GM12872 (cell line): ENCODE data around the gene TNNC1.

Experiments used
- CTCF ChIP-seq: IDR thresholded peaks from 3 replicates; pipeline ENCODE4 v1.5.1; 2011; ENCODE audit warnings: low read depth, mild to moderate bottlenecking, low read length, moderate library complexity; ENCODE audit not compliant: insufficient read depth

The TNNC1 gene

DNA sequence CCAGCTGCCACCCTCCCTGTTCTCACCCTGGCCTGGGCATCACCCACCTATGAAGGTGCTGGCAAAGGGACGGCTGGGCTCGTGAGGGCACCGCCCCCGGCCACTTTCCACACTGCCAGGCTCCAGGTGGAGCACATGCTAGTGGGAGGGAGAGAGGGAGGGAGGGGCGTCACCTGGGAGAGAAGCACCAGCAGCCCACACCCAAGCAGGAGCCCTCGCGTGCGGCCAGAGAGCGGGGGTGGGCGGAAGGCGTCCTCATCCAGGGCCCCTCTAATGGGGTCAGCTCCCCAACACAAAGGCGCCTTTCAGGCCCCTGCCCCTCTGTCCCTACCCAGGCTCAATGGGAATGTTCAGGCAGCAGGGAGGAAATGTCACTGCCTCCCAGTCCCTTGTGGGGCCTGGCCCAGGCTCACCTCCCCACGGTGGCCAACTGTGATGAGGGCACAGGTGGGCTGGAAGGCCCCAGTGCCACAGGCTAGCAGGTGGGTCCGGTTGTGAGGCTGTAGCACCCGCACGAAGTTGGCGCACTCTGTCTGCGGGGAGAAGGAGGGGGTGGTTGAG is 12.0 kb downstream of the TNNC1 start:
- TF ChIP-seq CTCF: no peak

DNA sequence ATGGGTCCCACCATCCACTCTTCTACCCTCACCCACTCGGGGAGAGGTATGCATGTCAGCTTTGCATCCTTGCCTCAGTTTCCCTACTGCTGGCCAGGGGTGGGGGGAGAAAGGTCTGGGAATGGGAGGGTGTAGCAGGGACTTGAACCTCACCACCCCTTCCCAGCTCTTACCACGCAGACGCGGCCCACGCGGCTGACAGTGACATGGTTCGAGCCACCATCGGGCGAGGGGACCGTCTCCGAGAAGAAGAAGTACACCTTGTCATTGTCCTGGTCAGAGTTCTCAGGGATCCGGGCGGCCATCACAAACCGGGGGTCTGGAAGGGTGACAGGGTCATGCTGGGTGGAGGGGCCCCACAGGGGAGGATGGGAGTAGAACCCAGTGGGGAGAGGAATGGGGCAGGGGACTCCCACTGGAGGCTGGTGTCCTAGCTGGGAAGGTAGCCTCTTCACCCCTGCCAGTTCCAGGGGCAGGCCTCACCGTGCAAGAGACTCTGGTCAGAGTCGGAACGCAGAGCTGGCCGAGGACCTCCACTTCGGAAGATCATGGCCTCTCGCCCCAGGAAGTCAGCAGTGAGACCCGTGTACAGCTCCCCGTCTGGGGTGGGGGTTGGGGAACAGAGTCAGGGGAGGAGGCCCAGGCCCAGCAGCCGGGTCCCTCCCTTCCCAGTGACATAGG is 12.6 kb downstream of the TNNC1 start:
- TF ChIP-seq CTCF: no peak

GRCh38 chr3:52440671-52441070 is 13.2 kb downstream of the TNNC1 start:
- no peak for TF ChIP-seq CTCF

DNA sequence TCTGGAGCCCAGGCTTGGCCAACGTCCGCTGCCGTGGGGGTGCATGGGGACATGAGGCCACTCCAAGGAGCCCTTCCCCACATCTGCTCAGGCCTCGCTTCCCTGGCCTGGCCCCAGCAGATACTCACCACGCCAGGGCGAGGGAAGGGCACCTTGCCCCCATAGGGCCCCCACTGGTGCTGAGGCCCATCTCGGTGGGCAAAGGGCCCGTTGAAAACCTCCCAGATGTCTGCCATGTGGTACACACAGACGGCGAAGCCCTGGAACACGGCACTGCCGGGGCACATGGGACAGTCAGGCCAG is 13.6 kb downstream of the TNNC1 start:
- no peak for TF ChIP-seq CTCF

DNA sequence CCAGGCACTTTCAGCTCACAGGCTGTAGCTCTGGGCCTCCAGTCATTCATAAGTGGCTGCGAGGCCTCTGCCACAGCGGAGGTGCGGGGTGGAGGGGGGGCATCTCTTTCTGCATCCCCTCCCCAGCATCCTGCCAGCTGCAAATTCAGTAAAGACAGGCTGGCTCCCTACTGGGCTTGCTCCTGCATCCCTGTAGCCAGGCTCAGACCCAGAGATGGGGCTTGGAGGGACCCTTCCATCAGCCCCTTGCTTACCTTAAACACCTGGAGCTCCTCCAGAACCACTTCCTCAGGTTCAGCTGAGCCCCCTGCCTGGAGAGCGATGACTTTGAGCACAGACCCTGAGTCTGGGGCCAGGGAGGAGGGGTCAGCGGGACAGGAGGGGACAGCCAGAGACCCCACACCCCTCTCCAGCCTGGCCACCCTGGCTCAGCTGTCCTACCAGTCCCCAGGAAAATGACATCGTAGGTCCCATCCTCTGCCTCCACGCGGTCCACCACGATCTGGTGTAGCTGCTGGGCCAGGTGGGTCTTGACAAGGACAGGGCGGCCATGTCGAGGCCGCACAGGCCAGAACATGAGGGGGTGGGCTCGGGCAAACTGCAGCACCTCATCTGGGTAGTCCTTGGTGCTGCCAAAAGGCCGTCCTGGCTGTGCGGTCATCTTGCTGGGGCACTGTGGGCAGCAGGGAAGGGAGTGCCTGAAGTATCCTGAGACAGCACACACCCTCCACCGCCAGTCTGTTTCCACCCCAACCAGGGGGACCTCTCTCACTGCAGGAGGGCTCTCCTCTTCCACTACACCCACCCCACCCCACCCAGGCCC is 14.2 kb downstream of the TNNC1 start:
- TF ChIP-seq CTCF: no peak

GRCh38 chr3:52438579-52439425 is 15.0 kb downstream of the TNNC1 start:
- TF ChIP-seq CTCF: no peak

GRCh38 chr3:52438104-52438376 is 15.8 kb downstream of the TNNC1 start:
- no peak for TF ChIP-seq CTCF
